Measurements from ENCODE around the gene TIAM2.

DNA sequence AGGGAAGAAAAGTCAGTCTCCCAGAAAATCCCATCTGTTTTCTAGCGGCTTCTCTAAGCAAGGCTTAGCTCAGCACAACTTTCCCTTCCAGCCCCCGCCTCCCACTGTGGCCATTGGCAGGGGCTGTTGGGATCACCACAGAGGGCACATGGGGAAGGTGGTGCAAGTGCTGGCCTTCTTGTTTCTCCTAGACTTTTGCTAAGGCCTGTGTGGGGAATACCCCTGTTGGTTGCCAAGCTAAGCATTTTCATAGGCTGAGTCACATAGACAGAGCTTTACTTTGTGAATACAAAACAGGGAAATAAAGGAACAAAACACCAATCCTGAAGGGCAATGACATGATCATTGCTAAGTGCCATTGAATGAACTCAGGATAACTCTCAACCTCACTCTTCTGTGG, 32.4 kb upstream of the TIAM2 start:
- TF ChIP-seq POLR2A (IDR thresholded peaks at IDR 0.05; ENCODE audit: low read depth, low read length): no peak
- no peak for TF ChIP-seq POLR2AphosphoS5 (IDR thresholded peaks at IDR 0.05; ENCODE audit: low read depth, low read length)
- TF ChIP-seq TAF1 (IDR thresholded peaks at IDR 0.05; ENCODE audit: borderline replicate concordance, low read depth, low read length): no peak

All from GM12892 (cell line).